Fibroblast of lung (primary cell): ENCODE data around the gene C11orf97. TPM values are rescaled to one million over a fixed set of nuclear protein-coding genes. Genes with fewer than 3 reads are reported as not detected.
"Not testable (repeated sequence)": the region's sequence is repeated elsewhere in the genome, so short reads cannot be mapped to it uniquely, and the experiment has no call there.

ENCODE experiments used
- DNase-seq, 2 donors: peaks; one replicate each; pipeline versions ENCODE4 v3.0.0 to v3.0.0-alpha.2; 2010; ENCODE audit warnings: low read depth in 2 of 2
- H2AFZ ChIP-seq: 2 replicates; pipeline ENCODE4 v1.5.1; 2012; ENCODE audit warnings: low read length, control low read depth, inconsistent platforms
- H3K27ac ChIP-seq: 2 replicates; pipeline ENCODE4 v1.5.1; 2011; ENCODE audit warnings: low read length, control low read depth; ENCODE audit not compliant: insufficient read depth
- H3K27me3 ChIP-seq: 2 replicates; pipeline ENCODE4 v1.5.1; 2011; ENCODE audit warnings: mild to moderate bottlenecking, low read length; ENCODE audit not compliant: control insufficient read depth, insufficient read depth
- H3K36me3 ChIP-seq: 2 replicates; pipeline ENCODE4 v1.5.1; 2011; ENCODE audit warnings: low read length; ENCODE audit not compliant: control insufficient read depth, insufficient read depth
- H3K4me1 ChIP-seq: 2 replicates; pipeline ENCODE4 v1.5.1; 2011; ENCODE audit warnings: low read length; ENCODE audit not compliant: control insufficient read depth, insufficient read depth; ENCODE audit errors: extremely low read depth
- H3K4me2 ChIP-seq: 2 replicates; pipeline ENCODE4 v1.5.1; 2011; ENCODE audit warnings: low read length, control low read depth; ENCODE audit not compliant: insufficient read depth; ENCODE audit errors: extremely low read depth
- H3K4me3 ChIP-seq, 4 experiments: fragments of 200-600 bp in 1 of 4; sonication (generic) in 1 of 4; replicated peaks in 1 of 4; 2 replicates each; pipeline ENCODE4 v1.5.1; 2011 to 2016; ENCODE audit warnings: low read length in 4 of 4, low read depth in 3 of 4, mild to moderate bottlenecking in 3 of 4, control low read depth in 2 of 4, inconsistent platforms in 1 of 4, mixed read lengths in 1 of 4; ENCODE audit not compliant: insufficient read depth in 1 of 4; ENCODE audit errors: control extremely low read depth in 1 of 4
- H3K79me2 ChIP-seq: 2 replicates; pipeline ENCODE4 v1.5.1; 2012; ENCODE audit warnings: mild to moderate bottlenecking, low read length, inconsistent platforms; ENCODE audit not compliant: control insufficient read depth, insufficient read depth
- H3K9ac ChIP-seq: 2 replicates; pipeline ENCODE4 v1.5.1; 2011; ENCODE audit warnings: mild to moderate bottlenecking, low read length, control low read depth; ENCODE audit not compliant: insufficient read depth
- H3K9me3 ChIP-seq: 2 replicates; pipeline ENCODE4 v1.5.1; 2012; ENCODE audit warnings: low read depth, low read length; ENCODE audit not compliant: control insufficient read depth, insufficient read depth
- H4K20me1 ChIP-seq: 2 replicates; pipeline ENCODE4 v1.5.1; 2011; ENCODE audit warnings: low read length; ENCODE audit not compliant: control insufficient read depth, insufficient read depth; ENCODE audit errors: extremely low read depth
- EZH2 ChIP-seq: IDR thresholded peaks from 2 replicates; pipeline ENCODE4 v1.5.1; 2012; ENCODE audit warnings: low read length, control low read depth, mild to moderate bottlenecking; ENCODE audit errors: missing control alignments
- polyA plus RNA-seq, 2 donors: library from polyadenylated mRNA; depleted of rRNA in 1 of 2; stranded (reverse) in 1 of 2; unstranded in 1 of 2; fragments of >200 nt; gene quantifications; 2 replicates each; pipeline ENCODE4 v1.2.1, GENCODE V29; 2011 to 2012; ENCODE audit warnings: missing spikeins in 1 of 2
- total RNA-seq: library from RNA; depleted of rRNA; stranded (reverse); fragments of >200 nt; gene quantifications from 2 replicates; pipeline ENCODE4 v1.2.1, GENCODE V29; 2014
- TF ChIP-seq, protein P1 (sequence below), 2 donors: IDR thresholded peaks in 1 of 2; conservative IDR thresholded peaks in 1 of 2; 1 replicate in 1 of 2; 2 replicates in 1 of 2; pipeline ENCODE4 v1.5.1; 2011 to 2012; ENCODE audit warnings: low read length in 2 of 2, control low read depth in 1 of 2, inconsistent platforms in 1 of 2, low read depth in 1 of 2, mild to moderate bottlenecking in 1 of 2

C11orf97 gene
- total and polyA plus RNA-seq, 2 donors (not counting 1 experiment from before 2014, with no cell fraction given) = not detected

DNA sequence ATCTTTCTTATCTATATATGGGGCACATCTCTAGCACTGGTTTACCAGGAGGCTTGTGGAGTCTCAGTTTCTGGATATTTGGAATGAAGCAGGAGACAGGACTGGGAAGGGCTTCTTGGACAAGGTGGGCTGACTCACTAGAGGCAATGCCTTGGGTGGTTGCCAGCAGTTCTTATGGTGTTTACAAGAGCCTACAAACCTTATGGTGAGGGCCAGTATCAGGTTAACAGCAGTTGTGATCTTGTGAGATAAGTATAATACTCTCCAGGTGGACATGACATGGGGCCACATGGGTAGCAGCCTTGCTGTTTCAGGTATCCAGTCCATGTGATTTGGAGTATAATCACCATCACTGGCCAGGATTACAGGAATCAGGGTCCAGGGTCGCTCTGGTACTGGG is 41.7 kb downstream of the C11orf97 start:
- Histone ChIP-seq H3K4me2 (no peak overlapping the region), H3K27ac (no peak overlapping the region), H3K27me3 (no peaks in the 10 kb centered on the region), H2AFZ (no peak overlapping the region), H3K4me3 (no peak overlapping the region), H4K20me1 (no peaks in the 10 kb centered on the region), H3K36me3 (no peaks in the 10 kb centered on the region), H3K9me3 (no peaks in the 10 kb centered on the region), H3K79me2 (no peaks in the 10 kb centered on the region), H3K9ac (no peak overlapping the region), H3K4me1 (no peaks in the 10 kb centered on the region)
- TF ChIP-seq, protein P1, sequence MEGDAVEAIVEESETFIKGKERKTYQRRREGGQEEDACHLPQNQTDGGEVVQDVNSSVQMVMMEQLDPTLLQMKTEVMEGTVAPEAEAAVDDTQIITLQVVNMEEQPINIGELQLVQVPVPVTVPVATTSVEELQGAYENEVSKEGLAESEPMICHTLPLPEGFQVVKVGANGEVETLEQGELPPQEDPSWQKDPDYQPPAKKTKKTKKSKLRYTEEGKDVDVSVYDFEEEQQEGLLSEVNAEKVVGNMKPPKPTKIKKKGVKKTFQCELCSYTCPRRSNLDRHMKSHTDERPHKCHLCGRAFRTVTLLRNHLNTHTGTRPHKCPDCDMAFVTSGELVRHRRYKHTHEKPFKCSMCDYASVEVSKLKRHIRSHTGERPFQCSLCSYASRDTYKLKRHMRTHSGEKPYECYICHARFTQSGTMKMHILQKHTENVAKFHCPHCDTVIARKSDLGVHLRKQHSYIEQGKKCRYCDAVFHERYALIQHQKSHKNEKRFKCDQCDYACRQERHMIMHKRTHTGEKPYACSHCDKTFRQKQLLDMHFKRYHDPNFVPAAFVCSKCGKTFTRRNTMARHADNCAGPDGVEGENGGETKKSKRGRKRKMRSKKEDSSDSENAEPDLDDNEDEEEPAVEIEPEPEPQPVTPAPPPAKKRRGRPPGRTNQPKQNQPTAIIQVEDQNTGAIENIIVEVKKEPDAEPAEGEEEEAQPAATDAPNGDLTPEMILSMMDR (conservative IDR thresholded peaks at IDR 0.05 in 1 of 2, IDR thresholded peaks at IDR 0.05 in 1 of 2; ENCODE audit: low read depth in 1 of 2, low read length in 2 of 2) = no peak
- TF ChIP-seq EZH2 = no peak
- peak; percentile 50 to 74 for DNase-seq

DNA sequence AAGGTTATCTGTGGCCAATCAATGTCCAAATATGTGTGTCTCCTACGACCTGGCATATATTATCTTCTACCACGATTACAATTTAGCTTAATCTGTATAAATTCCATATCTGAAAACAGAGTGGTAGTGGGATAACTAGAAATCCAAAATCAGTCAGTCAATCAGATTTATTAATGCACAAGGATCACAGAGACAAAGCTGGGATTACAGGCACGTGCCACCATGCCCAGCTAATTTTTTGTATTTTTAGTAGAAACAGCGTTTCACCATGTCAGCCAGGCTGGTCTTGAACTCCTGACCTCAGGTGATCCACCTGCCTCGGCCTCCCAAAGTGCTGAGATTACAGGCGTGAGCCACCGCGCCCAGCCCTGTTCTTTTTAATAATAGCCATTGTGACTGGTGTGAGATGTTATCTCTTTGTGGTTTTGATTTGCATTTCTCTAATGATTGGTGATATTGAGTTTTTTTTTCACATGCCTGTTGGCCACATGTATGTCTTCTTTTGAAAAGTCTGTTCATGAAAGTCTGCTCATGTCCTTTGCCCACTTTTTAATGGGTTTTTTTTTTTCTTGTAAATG is 43.6 kb downstream of the C11orf97 start:
- DNase-seq, H3K27me3 ChIP-seq, H3K79me2 ChIP-seq, H2AFZ ChIP-seq, H3K9me3 ChIP-seq, H4K20me1 ChIP-seq, H3K36me3 ChIP-seq, H3K4me3 ChIP-seq, H3K27ac ChIP-seq, H3K9ac ChIP-seq, H3K4me1 ChIP-seq, H3K4me2 ChIP-seq: not testable (repeated sequence)

DNA sequence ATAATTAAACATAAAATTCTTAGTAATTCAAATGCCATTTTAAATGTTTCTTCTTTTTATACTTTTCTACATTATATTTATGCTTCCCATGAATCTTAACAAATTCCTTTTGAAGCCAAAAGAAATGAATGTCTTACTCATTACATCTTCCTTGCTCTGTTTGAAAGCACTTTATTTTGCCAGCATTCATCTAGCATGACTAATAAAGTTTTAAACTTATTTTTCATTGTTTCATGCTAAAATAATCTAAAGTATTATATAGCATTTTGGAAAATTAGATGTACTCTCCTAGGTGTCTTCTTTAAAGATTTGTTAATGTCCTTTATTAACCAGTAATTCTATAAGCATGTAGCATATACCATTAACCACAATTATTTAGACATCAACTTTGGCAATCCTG is 45.2 kb downstream of the C11orf97 start:
- Histone ChIP-seq H3K9me3 (no peaks in the 10 kb centered on the region), H3K4me1 (no peaks in the 10 kb centered on the region), H3K27ac (no peak overlapping the region), H3K27me3 (no peaks in the 10 kb centered on the region), H3K79me2 (no peaks in the 10 kb centered on the region), H3K4me3 (no peak overlapping the region), H2AFZ (no peak overlapping the region), H3K9ac (no peak overlapping the region), H3K4me2 (peak overlapping the region; percentile 33), H4K20me1 (no peaks in the 10 kb centered on the region), H3K36me3 (no peaks in the 10 kb centered on the region)
- DNase-seq = peak in 1 of 2 donors; percentile 66
- TF ChIP-seq EZH2 = no peak
- TF ChIP-seq, protein P1 (conservative IDR thresholded peaks at IDR 0.05 in 1 of 2, IDR thresholded peaks at IDR 0.05 in 1 of 2; ENCODE audit: low read depth in 1 of 2, low read length in 2 of 2) = no peak
